NCI-H2196 treated with DMSO at 0.1 percent for 48 hours (cell line): ENCODE measurements around the gene COL13A1.

Experiments
- DNase-seq: peaks from one replicate; lab custom pipeline; 2025; ENCODE audit not compliant: unreplicated experiment; lab: John Stamatoyannopoulos, UW

The COL13A1 gene

GRCh38 chr10:69818676-69819239 is 17.1 kb downstream of the COL13A1 start:
- DNase-seq, result no peak

- no peak for DNase-seq
Observed at GRCh38 chr10:69819716-69820506, 18.2 kb downstream of the COL13A1 start.

GRCh38 chr10:69820817-69821216 is 19.1 kb downstream of the COL13A1 start:
- no peak for DNase-seq

- DNase-seq, result no peak
Observed at GRCh38 chr10:69825604-69826003, 23.9 kb downstream of the COL13A1 start.

- no peak for DNase-seq
Observed at GRCh38 chr10:69826094-69826493, 24.4 kb downstream of the COL13A1 start.

GRCh38 chr10:69826789-69827554 is 25.3 kb downstream of the COL13A1 start:
- DNase-seq, result no peak

GRCh38 chr10:69828144-69828870 is 26.6 kb downstream of the COL13A1 start:
- no peak for DNase-seq

GRCh38 chr10:69829775-69830174 is 28.1 kb downstream of the COL13A1 start:
- no peak for DNase-seq

- DNase-seq, result no peak
Observed at GRCh38 chr10:69831231-69831855, 29.6 kb downstream of the COL13A1 start.

GRCh38 chr10:69835233-69835632 is 33.5 kb downstream of the COL13A1 start:
- no peak for DNase-seq

GRCh38 chr10:69835875-69836730 is 34.4 kb downstream of the COL13A1 start:
- DNase-seq, result no peak

- no peak for DNase-seq
Observed at GRCh38 chr10:69836731-69837030, 35.0 kb downstream of the COL13A1 start.

- no peak for DNase-seq
Observed at GRCh38 chr10:69837261-69837660, 35.6 kb downstream of the COL13A1 start.

GRCh38 chr10:69838418-69838817 is 36.7 kb downstream of the COL13A1 start:
- no peak for DNase-seq

- DNase-seq, result no peak
Observed at GRCh38 chr10:69838853-69839252, 37.1 kb downstream of the COL13A1 start.

- DNase-seq, result no peak
Observed at GRCh38 chr10:69839696-69840345, 38.1 kb downstream of the COL13A1 start.

- no peak for DNase-seq
Observed at GRCh38 chr10:69840773-69841172, 39.1 kb downstream of the COL13A1 start.

- no peak for DNase-seq
Observed at GRCh38 chr10:69842020-69842419, 40.3 kb downstream of the COL13A1 start.

- DNase-seq, result no peak
Observed at GRCh38 chr10:69842882-69843281, 41.2 kb downstream of the COL13A1 start.

GRCh38 chr10:69843923-69844322 is 42.2 kb downstream of the COL13A1 start:
- no peak for DNase-seq
